Rectal smooth muscle tissue (tissue), 1 donor: ENCODE measurements around the gene FLNC.

Experiments
- H3K27ac ChIP-seq: one replicate; pipeline ENCODE4 v1.7.0; 2013; ENCODE audit warnings: low read depth, low read length, inconsistent platforms
- H3K27me3 ChIP-seq: one replicate; pipeline ENCODE4 v1.7.0; 2013; ENCODE audit warnings: low read length; ENCODE audit not compliant: control insufficient read depth, insufficient read depth
- H3K36me3 ChIP-seq: one replicate; pipeline ENCODE4 v1.7.0; 2013; ENCODE audit warnings: low read length; ENCODE audit not compliant: control insufficient read depth, insufficient read depth
- H3K4me1 ChIP-seq: one replicate; pipeline ENCODE4 v1.7.0; 2013; ENCODE audit warnings: low read length; ENCODE audit not compliant: control insufficient read depth, insufficient read depth
- H3K4me3 ChIP-seq: one replicate; pipeline ENCODE4 v1.7.0; 2013; ENCODE audit warnings: low read length
- H3K9ac ChIP-seq: one replicate; pipeline ENCODE4 v1.7.0; 2013; ENCODE audit warnings: low read length

The FLNC gene

DNA sequence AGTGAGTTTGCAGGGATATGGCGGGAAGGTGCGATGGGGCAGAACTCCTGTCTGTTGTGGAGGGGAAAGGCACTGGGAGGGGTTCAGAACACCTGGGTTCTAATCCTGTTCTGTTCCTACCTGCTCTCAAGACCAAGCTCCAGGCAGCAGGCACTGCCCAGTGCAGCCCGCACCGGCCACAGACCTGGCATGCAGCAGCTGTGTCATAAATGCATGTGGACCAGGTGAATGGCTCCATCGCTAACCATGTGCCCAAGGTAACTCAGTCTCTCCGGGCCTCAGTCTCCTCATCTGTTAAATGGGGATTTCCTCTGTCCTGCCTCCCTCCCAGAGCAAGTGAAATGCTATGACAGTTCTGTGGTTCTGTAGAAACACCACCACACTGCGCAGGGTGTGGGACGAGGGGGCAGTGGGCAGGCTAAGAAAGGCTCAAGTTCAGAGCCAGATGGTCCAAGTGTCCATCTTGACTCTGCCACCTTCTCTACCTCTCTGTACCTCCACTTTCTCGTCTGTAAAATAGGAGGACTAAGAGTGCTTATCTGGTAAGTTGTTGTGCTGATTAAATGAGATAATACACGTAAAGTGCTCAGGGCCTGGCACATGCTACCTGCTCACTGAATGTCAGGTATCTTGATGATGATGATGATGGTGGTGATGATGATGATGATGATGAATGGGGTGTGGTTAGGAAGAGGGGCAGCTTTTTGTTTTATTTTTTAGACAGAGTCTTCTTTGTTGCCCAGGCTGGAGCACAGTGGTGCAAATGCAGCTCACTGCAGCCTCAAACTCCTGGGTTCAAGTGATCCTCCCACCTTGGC, 55.4 kb downstream of the FLNC start:
- H3K27me3 ChIP-seq, result peaks cover 7% of the 10 kb centered on the region
- H3K4me3 ChIP-seq, result no peak overlapping the region
- H3K9ac ChIP-seq, result no peak overlapping the region
- no peak overlapping the region for H3K27ac ChIP-seq
- no peaks in the 10 kb centered on the region for H3K4me1 ChIP-seq
- H3K36me3 ChIP-seq, result no peaks in the 10 kb centered on the region

DNA sequence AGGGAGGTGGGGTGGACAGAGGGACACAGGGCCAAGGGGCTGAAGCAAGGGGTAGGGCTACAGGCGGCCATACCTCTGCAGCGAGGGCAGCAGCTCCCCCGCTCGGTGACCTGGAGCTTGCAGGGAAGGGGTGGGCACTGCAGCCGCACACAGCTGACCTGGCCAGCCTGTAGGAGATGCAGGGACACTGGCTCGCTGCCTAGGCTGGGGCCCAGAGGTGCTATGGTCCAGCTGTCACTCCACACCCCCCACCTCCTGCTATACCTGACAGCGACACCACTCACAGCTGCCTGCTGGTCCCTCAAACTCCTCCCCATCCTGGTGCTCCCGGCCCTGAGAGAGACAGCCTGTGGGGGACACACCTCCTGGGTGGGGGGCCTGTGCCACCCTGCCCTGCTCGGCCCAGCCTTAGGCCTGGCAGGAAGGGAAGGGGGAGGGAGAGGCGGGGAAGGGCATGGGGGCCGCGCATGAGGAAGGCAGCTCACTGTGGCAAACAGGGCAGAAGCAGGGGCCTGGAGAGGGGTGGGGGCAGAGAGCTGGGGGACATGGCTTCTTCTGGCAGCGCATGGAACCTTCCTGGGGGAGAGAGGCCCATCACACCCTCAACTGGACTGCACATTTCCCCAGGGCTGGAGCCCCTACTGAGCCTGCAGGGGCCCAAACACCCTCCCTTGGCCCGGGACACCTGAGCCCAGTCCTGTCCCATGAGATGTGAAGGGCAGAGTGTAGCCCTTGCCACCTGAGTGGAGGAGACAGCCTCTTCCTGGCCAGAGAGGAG, 56.4 kb downstream of the FLNC start:
- H3K27me3 ChIP-seq, result peaks cover 13% of the 10 kb centered on the region
- no peak overlapping the region for H3K4me3 ChIP-seq
- H3K36me3 ChIP-seq, result no peaks in the 10 kb centered on the region
- H3K27ac ChIP-seq, result no peak overlapping the region
- H3K4me1 ChIP-seq, result no peaks in the 10 kb centered on the region
- no peak overlapping the region for H3K9ac ChIP-seq

DNA sequence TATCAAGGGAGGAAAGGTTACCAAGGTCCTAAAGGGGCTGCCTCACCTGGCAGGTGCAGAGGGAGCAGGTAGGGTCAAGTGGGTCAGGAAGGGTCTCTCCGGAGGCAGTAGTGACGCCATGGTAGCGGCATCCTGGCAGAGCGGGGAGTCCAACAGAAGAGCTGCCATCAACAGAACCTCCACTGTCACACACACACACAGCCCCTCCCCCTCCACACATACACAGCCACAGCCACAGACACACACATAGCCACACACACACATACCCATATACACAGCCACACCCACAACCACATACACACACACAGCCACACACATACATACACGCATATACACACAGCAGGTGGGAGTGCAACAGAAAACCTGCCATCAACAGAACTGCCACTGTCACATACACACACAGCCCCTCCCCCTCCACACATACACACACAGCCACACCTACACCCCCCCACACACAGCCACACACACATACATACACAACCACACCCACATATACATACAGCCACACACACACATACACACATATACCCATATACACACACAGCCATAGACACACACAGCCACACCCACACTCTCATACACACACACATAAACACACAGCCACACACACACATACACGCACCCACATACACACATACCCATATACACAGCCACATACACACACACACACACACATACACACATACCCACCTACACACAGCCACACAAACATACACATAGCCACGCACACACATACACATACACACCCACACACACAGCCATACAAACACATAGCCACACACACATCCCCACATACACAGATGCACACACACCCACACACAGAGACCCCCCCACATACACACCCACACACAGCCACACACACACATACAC, 57.2 kb downstream of the FLNC start:
- H3K27me3 ChIP-seq, result peaks cover 16% of the 10 kb centered on the region
- no peaks in the 10 kb centered on the region for H3K36me3 ChIP-seq
- H3K27ac ChIP-seq, result no peak overlapping the region
- H3K4me1 ChIP-seq, result no peaks in the 10 kb centered on the region
- no peak overlapping the region for H3K9ac ChIP-seq
- H3K4me3 ChIP-seq, result no peak overlapping the region

DNA sequence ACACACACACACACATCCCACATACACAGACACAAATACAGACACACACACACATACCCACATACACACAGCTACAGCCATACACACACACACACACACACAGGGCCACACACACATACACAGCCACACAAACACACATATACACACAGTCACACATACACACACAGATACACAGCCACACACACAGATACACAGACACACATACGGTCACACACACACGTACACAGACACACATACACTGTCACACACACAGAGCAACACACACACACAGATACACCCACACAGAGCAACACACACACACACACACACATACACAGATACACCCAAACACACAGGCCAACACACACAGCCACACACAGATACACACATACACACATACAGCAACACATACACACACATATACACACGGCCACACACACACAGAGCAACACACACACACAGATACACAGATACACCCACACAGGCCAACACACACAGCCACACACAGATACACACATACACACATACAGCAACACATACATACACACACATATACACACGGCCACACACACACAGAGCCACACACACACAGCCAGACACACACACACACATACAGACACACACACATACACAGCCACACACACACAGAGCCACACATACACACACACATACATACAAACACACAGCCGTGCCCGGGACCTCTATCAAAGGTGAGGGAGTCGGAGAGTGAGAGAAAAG, 58.0 kb downstream of the FLNC start:
- no peaks in the 10 kb centered on the region for H3K4me1 ChIP-seq
- H3K36me3 ChIP-seq, result no peaks in the 10 kb centered on the region
- H3K9ac ChIP-seq, result no peak overlapping the region
- H3K4me3 ChIP-seq, result no peak overlapping the region
- no peak overlapping the region for H3K27ac ChIP-seq
- H3K27me3 ChIP-seq, result peaks cover 16% of the 10 kb centered on the region

DNA sequence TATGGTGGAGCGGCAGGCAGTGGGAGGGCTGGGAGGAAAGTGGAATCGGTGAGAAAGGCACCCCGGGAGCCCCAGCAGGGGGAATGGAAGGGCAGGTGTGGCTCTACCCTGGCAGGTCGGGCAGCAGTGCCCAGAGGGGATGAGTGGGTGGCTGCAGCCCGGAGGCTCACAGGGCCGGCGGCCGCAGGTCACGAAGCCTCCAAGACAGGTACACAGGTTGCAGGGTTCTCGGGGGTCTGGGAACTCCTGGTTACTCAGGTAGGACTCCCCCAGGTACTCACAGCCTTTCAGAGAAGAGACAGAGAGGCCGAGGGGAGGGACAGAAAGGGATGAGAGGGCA, 58.5 kb downstream of the FLNC start:
- H3K27me3 ChIP-seq, result peaks cover 16% of the 10 kb centered on the region
- no peaks in the 10 kb centered on the region for H3K4me1 ChIP-seq
- H3K36me3 ChIP-seq, result no peaks in the 10 kb centered on the region
- no peak overlapping the region for H3K27ac ChIP-seq
- no peak overlapping the region for H3K4me3 ChIP-seq
- no peak overlapping the region for H3K9ac ChIP-seq

DNA sequence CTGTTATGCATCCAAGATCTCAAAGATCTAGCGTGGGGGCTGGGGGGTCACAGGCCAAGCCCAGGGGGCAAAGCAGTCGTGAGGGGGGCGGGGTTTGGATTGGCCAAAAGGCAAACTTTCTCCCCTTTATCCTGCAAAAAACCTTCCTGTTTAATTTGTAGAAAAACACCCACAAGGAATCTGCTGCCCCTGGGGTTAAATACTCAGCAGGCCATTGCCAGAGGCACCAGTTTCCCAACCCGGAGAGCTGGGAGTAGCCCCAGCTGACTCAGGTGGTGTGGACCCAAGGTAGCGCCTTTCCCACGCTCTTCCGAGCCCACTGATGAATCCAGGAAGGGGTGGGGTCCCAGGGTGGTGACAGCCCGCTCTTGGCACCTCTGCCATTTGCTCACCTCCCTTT, 58.9 kb downstream of the FLNC start:
- Histone ChIP-seq H3K4me3 (no peak overlapping the region), H3K9ac (no peak overlapping the region), H3K27me3 (peaks cover 16% of the 10 kb centered on the region), H3K36me3 (no peaks in the 10 kb centered on the region), H3K27ac (no peak overlapping the region), H3K4me1 (no peaks in the 10 kb centered on the region)

DNA sequence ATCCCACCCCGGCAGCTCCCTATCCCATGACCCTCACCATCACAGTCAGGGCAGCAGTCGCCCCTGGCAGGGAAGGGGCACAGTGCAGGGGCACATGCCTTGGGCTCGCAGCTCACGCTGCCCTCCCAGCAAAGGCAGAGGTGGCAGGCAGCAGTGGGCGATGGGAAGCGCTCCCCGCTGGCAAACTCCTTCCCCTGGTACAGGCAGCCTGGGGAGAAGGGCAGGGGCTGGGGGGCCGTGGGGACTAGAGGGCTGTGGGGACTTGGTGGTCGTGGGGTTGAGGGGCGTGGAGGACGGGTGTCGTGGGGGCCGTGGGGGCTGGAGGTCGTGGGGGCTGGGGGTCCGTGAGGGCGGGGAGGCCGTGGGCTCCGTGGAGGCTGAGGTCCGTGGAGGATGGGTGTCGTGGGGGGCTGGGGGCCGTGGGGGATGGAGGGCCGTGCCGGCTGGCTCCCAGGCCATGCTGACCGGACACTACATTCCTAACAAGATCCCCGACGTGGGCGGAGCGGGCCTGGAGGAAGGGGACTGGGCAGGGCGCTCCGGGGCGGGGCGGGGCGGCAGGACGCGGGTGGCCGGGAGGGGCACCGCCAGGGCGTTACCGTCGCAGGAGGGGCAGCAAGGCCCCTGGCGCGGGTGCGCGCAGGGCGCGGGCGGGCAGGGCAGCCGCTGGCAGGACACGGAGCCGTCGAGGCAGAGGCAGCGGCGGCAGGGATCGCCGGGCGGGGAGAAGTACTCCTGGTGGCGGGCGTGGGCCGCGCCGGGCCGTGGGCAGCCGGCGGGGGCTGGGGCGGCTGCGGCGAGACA, 60.3 kb downstream of the FLNC start:
- Histone ChIP-seq H3K27me3 (peaks cover 16% of the 10 kb centered on the region), H3K4me3 (no peak overlapping the region), H3K9ac (no peak overlapping the region), H3K4me1 (no peaks in the 10 kb centered on the region), H3K36me3 (no peaks in the 10 kb centered on the region), H3K27ac (no peak overlapping the region)

DNA sequence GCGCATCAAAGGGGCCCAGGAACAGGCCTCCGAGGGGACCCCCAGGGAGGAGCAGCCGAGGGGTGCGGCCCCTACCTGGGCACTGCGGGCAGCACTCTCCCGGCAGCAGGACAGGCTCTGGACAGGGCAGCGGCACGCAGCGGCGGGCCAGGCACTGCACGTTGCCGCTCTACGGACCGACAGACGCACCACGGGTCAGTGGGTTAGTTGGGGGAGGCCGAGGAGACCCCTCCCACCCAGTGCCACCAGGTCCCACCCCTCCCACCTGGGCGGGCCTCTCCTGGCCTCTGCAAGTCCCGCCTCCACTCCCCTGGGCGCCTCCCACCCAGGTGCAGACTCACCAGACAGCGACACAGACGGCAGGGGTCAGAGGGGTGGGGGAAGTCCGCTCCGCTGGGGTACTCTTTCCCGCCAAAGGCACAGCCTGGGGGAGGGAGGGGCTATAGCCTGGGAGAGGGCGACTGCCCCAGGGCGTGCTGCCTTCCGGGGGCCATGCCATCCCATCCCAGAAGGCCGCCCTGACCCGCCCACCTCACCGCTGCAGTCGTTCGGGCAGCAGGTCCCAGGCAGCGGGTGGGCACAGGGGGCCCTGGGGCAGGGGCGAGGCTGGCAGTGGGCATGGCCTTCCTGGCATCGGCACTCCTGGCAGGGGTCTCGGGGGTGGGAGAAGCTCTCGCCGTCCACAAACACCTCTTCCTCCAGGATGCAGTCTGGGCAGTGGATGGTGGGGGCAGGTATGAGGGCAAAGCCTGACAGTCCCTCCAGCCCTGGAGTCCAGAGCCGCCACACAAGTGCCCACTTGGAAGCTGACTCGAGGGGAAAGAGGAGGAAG, 61.1 kb downstream of the FLNC start:
- H3K4me3 ChIP-seq, result no peak overlapping the region
- H3K27me3 ChIP-seq, result peaks cover 16% of the 10 kb centered on the region
- no peak overlapping the region for H3K9ac ChIP-seq

DNA sequence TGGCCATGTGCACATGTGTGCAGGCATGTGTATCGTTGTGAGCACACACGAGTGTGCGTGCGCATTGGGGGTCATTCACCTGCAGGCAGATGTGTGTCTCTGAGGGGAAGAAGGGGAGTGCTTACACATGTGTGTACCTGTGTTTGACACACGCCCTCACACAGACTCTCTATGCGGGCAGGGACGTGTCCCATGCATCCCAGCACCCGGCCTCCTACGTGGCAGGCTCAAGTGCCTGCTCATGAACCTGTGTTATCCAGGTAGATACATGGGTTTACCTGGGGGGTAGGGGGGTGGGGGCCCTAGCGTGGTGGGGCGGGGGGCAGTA, 61.7 kb downstream of the FLNC start:
- Histone ChIP-seq H3K27me3 (peaks cover 16% of the 10 kb centered on the region), H3K27ac (no peak overlapping the region), H3K4me3 (no peak overlapping the region)

More for the DNA sequence above, 61.1 kb downstream of the FLNC start:
- no peaks in the 10 kb centered on the region for H3K4me1 ChIP-seq
- no peak overlapping the region for H3K27ac ChIP-seq
- H3K36me3 ChIP-seq, result no peaks in the 10 kb centered on the region

DNA sequence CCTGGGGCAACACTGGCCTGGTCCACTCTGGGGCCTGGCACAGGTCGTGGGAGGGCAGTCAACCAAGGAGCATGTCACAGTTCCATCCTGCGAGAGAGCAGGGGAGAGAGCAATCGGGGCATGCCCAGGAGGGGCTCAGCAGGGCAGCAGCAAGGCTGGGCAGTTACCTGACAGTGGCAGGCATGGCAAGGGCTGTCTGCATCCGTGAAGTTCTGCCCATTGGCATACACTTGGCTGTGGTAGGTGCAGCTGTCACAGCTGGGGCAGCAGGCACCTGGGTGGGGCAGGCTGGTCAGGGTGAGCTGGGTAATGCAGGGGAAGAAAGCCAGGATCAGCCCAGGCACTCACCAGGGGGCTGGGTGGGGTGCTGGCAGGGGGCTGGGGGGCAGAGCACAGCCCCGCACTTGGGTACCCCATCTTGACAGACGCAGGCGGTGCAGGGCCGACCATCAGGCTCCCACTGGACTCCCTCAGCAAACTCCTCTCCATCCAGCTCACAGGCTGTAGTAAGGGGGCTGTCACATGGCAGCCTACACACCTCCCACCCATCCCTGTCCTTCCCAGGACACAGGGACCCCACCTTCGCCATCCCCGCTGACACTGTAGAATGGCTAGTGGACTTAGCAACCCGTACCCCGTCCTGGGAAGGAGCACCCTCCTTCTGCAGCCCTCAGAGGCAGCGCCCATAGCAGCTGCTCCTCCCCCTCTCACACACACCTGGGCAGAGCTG, 62.5 kb downstream of the FLNC start:
- no peak overlapping the region for H3K4me3 ChIP-seq
- H3K27me3 ChIP-seq, result peaks cover 16% of the 10 kb centered on the region
- no peak overlapping the region for H3K9ac ChIP-seq
- no peaks in the 10 kb centered on the region for H3K36me3 ChIP-seq
- H3K4me1 ChIP-seq, result no peaks in the 10 kb centered on the region
- H3K27ac ChIP-seq, result no peak overlapping the region

More for the DNA sequence above, 61.7 kb downstream of the FLNC start:
- Histone ChIP-seq H3K4me1 (no peaks in the 10 kb centered on the region), H3K36me3 (no peaks in the 10 kb centered on the region), H3K9ac (no peak overlapping the region)
